Measurements from ENCODE around the gene EHD2.
"Not testable (repeated sequence)": the region's sequence is repeated elsewhere in the genome, so short reads cannot be mapped to it uniquely, and the experiment has no call there.

EHD2 gene

DNA sequence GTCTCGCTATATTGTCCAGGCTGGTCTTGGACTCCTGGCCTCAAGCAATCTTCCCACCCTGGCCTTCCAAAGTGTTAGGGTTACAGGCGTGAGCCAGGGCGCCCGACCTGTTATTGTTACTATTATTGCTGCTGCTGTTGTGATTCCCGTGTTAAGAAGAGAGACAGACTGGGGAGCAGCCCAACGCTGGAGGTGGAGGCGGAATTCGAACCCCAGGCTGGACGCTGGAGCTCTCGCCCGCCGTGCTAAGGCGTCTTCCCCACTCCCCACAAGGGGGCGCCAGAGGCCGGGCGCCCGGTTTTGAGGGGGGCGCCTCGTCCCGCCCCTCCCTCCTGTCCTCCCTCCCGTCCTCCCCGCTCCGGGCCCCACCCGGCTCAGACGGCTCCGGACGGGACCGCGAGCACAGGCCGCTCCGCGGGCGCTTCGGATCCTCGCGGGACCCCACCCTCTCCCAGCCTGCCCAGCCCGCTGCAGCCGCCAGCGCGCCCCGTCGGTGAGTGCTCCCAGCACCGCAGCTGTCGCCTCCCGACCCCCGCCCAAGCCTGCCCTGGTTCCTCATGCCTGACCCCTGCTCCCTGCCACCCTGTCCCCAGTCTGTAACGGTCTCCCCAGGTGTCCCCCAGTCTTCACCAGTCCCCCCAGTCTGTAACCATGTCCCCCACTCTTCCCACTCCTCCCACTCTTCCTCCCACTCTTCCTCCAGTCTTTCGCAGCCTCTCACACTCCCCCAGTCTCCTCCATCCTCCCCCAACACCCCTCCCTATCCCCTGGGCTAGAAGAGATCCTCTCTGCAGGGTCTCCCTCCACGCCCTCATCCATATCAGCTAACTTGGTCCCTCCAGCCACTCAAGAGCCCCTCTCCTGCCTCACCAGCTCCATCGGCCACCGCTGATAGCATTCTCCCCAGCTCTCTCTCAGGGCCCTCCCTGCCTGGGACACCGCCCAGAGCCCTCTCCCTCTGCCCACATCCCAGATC, at the start of gene EHD2:
Gene EHD2 (plus strand): TSS at position 377 of the 976 bp plus-strand sequence. CDS start 3,191 bp downstream, outside the sequence.
- DNase-seq = no peak

GRCh38 chr19:47663435-47663910, 49.7 kb upstream of the EHD2 start:
- no peak for DNase-seq

DNA sequence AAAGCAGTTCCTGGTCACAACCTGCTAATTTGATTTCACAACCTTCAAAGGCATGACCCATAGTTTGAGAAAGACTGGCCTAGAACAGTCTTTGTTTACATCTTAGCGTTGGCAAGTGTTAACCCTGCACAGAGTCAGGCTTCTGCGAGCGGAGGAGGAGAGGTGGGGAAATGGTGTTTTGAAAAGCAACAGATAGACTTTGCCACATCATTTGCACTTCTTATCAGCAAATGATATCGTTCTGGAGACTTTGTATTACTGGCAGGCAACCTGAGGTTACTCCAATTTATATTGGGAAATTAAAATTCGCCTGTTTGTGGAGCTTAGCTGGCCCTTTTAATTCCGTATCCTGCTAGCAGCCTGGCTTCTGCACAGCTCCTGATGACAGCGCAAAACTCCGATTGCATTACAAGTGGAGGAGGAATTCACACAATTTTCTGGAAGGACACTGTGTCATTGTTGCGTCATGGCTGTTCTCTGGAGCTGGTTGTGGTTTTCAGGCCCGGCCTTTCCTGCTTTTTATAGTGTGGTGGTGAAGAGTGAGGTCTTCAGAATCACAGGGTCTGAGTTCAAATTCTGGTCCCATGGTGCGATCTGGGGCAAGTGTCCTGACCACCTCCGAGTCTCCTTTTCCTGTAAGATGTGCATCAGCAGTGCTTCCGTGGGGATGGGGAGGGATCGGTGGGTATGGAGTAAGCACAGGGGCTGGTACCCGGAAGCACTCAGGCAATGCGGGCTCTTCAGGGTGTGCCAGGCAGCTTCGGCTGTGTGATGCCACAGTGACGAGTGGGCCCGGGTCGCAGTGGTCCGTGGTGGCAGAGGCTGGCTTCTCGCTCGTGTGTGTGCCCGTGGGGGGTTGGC, 49.1 kb upstream of the EHD2 start:
- no peak for DNase-seq

- not testable (repeated sequence) for DNase-seq
Observed at GRCh38 chr19:47668556-47668955, 44.7 kb upstream of the EHD2 start.

DNA sequence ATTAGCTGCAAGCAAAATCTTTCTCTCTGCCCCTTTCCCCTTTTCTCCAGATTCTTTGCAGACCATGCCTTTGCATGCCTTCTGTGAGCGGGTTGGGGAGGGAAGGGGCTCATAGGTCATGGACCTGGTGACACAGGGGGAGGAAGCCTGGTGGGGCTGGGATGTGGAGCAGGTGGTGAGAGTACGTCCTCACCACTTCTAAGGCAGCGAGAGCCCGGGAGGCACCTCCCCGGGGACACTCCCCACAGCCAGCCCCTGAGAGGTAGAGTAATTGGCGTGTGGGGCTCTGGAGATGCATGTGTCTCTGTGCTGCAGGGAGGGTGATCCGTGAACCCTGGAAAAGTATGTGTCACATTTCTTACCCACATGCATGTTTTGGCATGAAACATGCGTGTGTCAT, 42.5 kb upstream of the EHD2 start:
- no peak for DNase-seq

DNA sequence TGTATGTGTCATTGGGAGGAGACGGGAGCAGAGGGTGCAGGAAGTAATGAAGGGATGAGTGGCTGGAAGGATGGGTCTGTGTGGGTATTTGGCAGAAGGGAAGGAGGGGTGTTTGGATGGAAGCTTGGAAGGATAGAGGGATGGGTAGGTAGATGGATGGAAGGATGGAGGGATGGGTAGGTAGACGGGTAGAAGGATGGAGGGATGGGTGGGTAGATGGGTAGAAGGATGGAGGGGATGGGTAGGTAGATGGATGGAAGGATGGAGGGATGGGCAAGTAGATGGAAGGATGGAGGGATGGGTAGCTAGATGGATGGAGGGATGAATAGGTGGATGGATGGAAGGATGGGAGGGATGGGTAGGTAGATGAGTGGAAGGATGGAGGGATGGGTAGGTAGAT, 41.7 kb upstream of the EHD2 start:
- no peak for DNase-seq

- no peak for DNase-seq
Observed at GRCh38 chr19:47673426-47673825, 39.8 kb upstream of the EHD2 start.

DNA sequence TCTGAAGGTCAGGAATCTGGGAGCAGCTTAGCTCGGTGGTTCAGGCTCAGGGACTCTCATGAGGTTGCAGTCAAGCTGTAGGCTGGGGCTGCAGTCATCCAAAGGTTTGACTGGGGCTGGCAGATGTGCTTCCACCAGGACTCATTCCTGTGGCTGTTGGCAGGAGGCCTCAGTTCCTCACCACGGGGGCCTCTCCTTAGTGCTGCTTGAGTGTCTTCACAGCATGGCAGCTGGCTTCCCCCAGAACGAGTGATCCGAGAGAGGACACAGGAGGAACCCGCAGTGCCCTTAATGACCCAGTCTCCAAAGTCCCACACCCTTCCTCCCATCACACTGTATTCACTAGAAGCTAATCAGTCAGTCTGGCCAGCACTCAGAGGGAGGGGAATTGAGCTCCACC, 38.7 kb upstream of the EHD2 start:
- no peak for DNase-seq

DNA sequence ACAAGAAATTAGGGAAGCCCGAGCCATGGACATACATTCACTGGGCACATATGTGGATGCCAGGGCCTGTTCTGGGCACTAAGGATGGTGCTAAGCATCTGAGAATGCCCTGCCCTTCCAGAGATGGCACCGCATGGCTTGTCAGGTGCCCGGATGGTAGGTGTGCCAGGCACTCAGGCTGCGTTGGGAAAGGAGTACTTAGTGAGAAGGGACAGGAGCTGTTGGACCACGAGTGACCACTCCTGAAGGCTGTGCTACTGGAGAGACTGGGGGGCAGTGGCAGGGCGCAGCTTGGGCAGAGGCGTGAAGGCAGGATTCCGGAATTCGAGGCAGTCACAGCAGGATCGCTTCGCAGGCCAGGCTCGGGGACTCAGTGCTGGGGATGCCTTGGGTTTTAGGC, 38.0 kb upstream of the EHD2 start:
- DNase-seq = no peak

GRCh38 chr19:47675859-47676258, 37.4 kb upstream of the EHD2 start:
- no peak for DNase-seq

- DNase-seq = no peak
Observed at GRCh38 chr19:47676811-47677210, 36.4 kb upstream of the EHD2 start.

DNA sequence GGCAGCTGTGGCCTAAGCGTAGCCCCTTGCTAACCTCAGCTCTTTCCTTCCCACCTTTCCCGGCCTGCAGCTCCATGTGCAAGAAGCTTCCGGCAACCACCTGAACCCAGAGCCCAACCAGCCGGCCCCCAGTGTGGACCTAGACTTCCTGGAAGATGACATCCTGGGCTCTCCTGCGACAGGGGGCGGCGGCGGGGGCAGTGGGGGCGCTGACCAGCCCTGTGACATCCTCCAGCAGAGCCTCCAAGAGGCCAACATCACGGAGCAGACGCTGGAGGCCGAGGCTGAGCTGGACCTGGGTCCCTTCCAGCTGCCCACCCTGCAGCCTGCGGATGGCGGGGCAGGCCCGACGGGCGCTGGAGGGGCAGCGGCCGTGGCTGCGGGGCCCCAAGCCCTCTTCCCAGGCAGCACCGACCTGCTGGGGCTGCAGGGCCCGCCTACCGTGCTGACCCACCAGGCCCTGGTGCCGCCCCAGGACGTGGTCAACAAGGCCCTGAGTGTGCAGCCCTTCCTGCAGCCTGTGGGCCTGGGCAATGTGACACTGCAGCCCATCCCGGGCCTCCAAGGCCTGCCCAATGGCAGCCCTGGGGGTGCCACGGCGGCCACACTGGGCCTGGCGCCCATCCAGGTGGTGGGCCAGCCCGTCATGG, 33.8 kb upstream of the EHD2 start:
- DNase-seq = no peak

GRCh38 chr19:47679922-47680857, 33.0 kb upstream of the EHD2 start:
- DNase-seq = no peak

DNA sequence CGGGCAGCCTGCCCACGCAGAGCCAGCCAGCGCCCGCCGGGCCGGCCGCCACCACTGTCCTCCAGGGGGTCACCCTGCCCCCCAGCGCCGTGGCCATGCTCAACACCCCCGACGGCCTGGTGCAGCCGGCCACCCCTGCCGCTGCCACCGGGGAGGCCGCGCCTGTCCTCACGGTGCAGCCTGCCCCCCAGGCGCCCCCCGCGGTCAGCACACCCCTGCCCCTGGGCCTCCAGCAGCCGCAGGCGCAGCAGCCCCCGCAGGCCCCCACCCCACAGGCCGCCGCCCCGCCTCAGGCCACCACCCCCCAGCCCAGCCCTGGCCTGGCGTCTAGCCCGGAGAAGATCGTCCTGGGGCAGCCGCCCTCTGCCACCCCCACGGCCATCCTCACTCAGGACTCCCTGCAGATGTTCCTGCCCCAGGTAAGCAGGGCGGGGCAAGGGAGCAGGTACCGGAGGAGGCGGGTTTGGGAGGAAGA, 32.3 kb upstream of the EHD2 start:
- DNase-seq = no peak

- no peak for DNase-seq
Observed at GRCh38 chr19:47681388-47681787, 31.8 kb upstream of the EHD2 start.

GRCh38 chr19:47681936-47682335, 31.3 kb upstream of the EHD2 start:
- no peak for DNase-seq

GRCh38 chr19:47682939-47683338, 30.3 kb upstream of the EHD2 start:
- no peak for DNase-seq

DNA sequence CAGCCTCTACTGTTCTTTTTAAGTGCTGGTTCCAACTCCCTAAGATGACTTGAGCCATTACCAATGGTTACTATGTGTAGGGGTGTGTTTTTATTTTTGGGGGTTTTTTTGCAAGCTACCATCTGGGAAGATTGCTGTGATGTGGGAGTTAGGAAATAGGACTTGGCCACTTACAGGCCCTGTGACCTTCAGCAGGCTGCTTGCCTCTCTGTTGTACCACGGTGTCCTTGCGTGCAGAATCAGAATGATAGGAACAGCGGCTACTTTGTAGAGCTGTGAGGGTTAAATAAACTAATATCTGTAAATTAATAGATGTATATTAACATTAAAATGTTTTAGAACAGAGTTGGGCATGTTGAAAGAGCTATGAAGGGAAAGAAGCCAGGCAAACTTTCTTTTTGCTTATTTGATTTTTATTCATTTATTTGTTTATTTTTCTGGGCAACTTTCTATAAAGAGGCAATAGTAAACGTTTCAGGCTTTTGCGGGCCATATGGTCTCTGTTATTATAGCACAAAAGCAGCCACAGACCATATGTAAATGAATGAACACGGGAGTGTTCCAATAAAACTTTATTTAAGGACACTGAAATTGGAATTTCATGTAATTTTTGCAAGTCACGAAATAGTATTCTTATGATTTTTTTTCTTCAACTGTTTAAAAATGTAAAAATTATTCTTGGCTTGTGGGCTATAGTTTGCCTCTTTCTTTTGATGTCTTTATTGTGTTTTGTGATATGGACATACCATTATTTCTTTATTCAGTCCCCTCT, 26.4 kb upstream of the EHD2 start:
- DNase-seq = no peak

GRCh38 chr19:47687906-47688305, 25.3 kb upstream of the EHD2 start:
- DNase-seq = no peak

GRCh38 chr19:47691090-47691489, 22.1 kb upstream of the EHD2 start:
- DNase-seq = no peak

GRCh38 chr19:47691782-47692181, 21.4 kb upstream of the EHD2 start:
- DNase-seq = no peak

Data from NCI-H1436 treated with DMSO at 0.1 percent for 48 hours (cell line).